Measurements from ENCODE around the gene TMEM141. TPM values are rescaled to one million over a fixed set of nuclear protein-coding genes. Genes with fewer than 3 reads are reported as not detected.

TMEM141 gene
- total and polyA plus RNA-seq, 2 donors = 81.0 TPM

- no peak overlapping the region for H3K4me3 ChIP-seq (ENCODE audit: low read length in 2 of 2)
- 96% methylated on average over 22 of the region's 22 CpGs for WGBS
- peaks cover 0 to 2% of the 10 kb centered on the region in 2 donors for H3K36me3 ChIP-seq (ENCODE audit: control insufficient read depth in 2 of 2, insufficient read depth in 2 of 2, low read length in 1 of 2)
- peaks cover 0 to 9% of the 10 kb centered on the region in 2 donors for H3K9me3 ChIP-seq (ENCODE audit: control insufficient read depth in 2 of 2, insufficient read depth in 1 of 2, low read length in 1 of 2)
- no peak overlapping the region for H3K27ac ChIP-seq (ENCODE audit: low read depth in 1 of 2, low read length in 1 of 2)
- peaks cover 0 to 26% of the 10 kb centered on the region in 2 donors for H3K27me3 ChIP-seq (ENCODE audit: control insufficient read depth in 2 of 2, insufficient read depth in 1 of 2, low read length in 1 of 2)
- H3K4me1 ChIP-seq (ENCODE audit: control insufficient read depth in 2 of 2, insufficient read depth in 2 of 2, low read length in 2 of 2) = peaks cover 25 to 42% of the 10 kb centered on the region in 2 donors
- DNase-seq (ENCODE audit: low read depth in 6 of 9, low spot score in 9 of 9) = no peak
These were observed 12.7 kb downstream of the TMEM141 start for GRCh38 chr9:136803551-136804508.

GRCh38 chr9:136804509-136805206 is 13.5 kb downstream of the TMEM141 start:
- peaks cover 2 to 3% of the 10 kb centered on the region in 2 donors for H3K36me3 ChIP-seq (ENCODE audit: control insufficient read depth in 2 of 2, insufficient read depth in 2 of 2, low read length in 1 of 2)
- peaks cover 0 to 17% of the 10 kb centered on the region in 2 donors for H3K27me3 ChIP-seq (ENCODE audit: control insufficient read depth in 2 of 2, insufficient read depth in 1 of 2, low read length in 1 of 2)
- no peak for DNase-seq (ENCODE audit: low read depth in 6 of 9, low spot score in 9 of 9)
- no peak overlapping the region for H3K27ac ChIP-seq (ENCODE audit: low read depth in 1 of 2, low read length in 1 of 2)
- WGBS = 96% methylated on average over 20 of the region's 20 CpGs
- H3K4me3 ChIP-seq (ENCODE audit: low read length in 2 of 2) = no peak overlapping the region
- H3K4me1 ChIP-seq (ENCODE audit: control insufficient read depth in 2 of 2, insufficient read depth in 2 of 2, low read length in 2 of 2) = peaks cover 24 to 42% of the 10 kb centered on the region in 2 donors
- H3K9me3 ChIP-seq (ENCODE audit: control insufficient read depth in 2 of 2, insufficient read depth in 1 of 2, low read length in 1 of 2) = peaks cover 0 to 5% of the 10 kb centered on the region in 2 donors

GRCh38 chr9:136805207-136805740 is 14.1 kb downstream of the TMEM141 start:
- Histone ChIP-seq H3K36me3 (ENCODE audit: control insufficient read depth in 2 of 2, insufficient read depth in 2 of 2, low read length in 1 of 2) (peaks cover 6 to 8% of the 10 kb centered on the region in 2 donors), H3K27ac (ENCODE audit: low read depth in 1 of 2, low read length in 1 of 2) (no peak overlapping the region), H3K9me3 (ENCODE audit: control insufficient read depth in 2 of 2, insufficient read depth in 1 of 2, low read length in 1 of 2) (peaks cover 0 to 5% of the 10 kb centered on the region in 2 donors), H3K4me1 (ENCODE audit: control insufficient read depth in 2 of 2, insufficient read depth in 2 of 2, low read length in 2 of 2) (peaks cover 24 to 41% of the 10 kb centered on the region in 2 donors), H3K4me3 (ENCODE audit: low read length in 2 of 2) (no peak overlapping the region), H3K27me3 (ENCODE audit: control insufficient read depth in 2 of 2, insufficient read depth in 1 of 2, low read length in 1 of 2) (peaks cover 0 to 13% of the 10 kb centered on the region in 2 donors)
- WGBS = 97% methylated on average over 12 of the region's 12 CpGs
- no peak for DNase-seq (ENCODE audit: low read depth in 6 of 9, low spot score in 9 of 9)

- no peak for DNase-seq (ENCODE audit: low read depth in 6 of 9, low spot score in 9 of 9)
- Histone ChIP-seq H3K36me3 (ENCODE audit: control insufficient read depth in 2 of 2, insufficient read depth in 2 of 2, low read length in 1 of 2) (peaks cover 10 to 12% of the 10 kb centered on the region in 2 donors), H3K4me3 (ENCODE audit: low read length in 2 of 2) (no peak overlapping the region), H3K4me1 (ENCODE audit: control insufficient read depth in 2 of 2, insufficient read depth in 2 of 2, low read length in 2 of 2) (peaks cover 17 to 33% of the 10 kb centered on the region in 2 donors), H3K9me3 (ENCODE audit: control insufficient read depth in 2 of 2, insufficient read depth in 1 of 2, low read length in 1 of 2) (no peaks in the 10 kb centered on the region), H3K27ac (ENCODE audit: low read depth in 1 of 2, low read length in 1 of 2) (no peak overlapping the region), H3K27me3 (ENCODE audit: control insufficient read depth in 2 of 2, insufficient read depth in 1 of 2, low read length in 1 of 2) (peaks cover 0 to 8% of the 10 kb centered on the region in 2 donors)
- WGBS = 95% methylated on average over 10 of the region's 10 CpGs
These were observed 14.9 kb downstream of the TMEM141 start for GRCh38 chr9:136806067-136806466.

- peaks cover 16 to 26% of the 10 kb centered on the region in 2 donors for H3K4me1 ChIP-seq (ENCODE audit: control insufficient read depth in 2 of 2, insufficient read depth in 2 of 2, low read length in 2 of 2)
- peaks cover 11 to 16% of the 10 kb centered on the region in 2 donors for H3K36me3 ChIP-seq (ENCODE audit: control insufficient read depth in 2 of 2, insufficient read depth in 2 of 2, low read length in 1 of 2)
- no peaks in the 10 kb centered on the region for H3K9me3 ChIP-seq (ENCODE audit: control insufficient read depth in 2 of 2, insufficient read depth in 1 of 2, low read length in 1 of 2)
- H3K27me3 ChIP-seq (ENCODE audit: control insufficient read depth in 2 of 2, insufficient read depth in 1 of 2, low read length in 1 of 2) = peaks cover 0 to 5% of the 10 kb centered on the region in 2 donors
- no peak for DNase-seq (ENCODE audit: low read depth in 6 of 9, low spot score in 9 of 9)
- 91% methylated on average over 25 of the region's 25 CpGs for WGBS
- no peak overlapping the region for H3K27ac ChIP-seq (ENCODE audit: low read depth in 1 of 2, low read length in 1 of 2)
- peak overlapping the region; percentile 74 to 94 for H3K4me3 ChIP-seq (ENCODE audit: low read length in 2 of 2)
These were observed 15.6 kb downstream of the TMEM141 start for GRCh38 chr9:136806631-136807201.

- H3K9me3 ChIP-seq (ENCODE audit: control insufficient read depth in 2 of 2, insufficient read depth in 1 of 2, low read length in 1 of 2) = no peaks in the 10 kb centered on the region
- peaks cover 16 to 26% of the 10 kb centered on the region in 2 donors for H3K4me1 ChIP-seq (ENCODE audit: control insufficient read depth in 2 of 2, insufficient read depth in 2 of 2, low read length in 2 of 2)
- DNase-seq (ENCODE audit: low read depth in 6 of 9, low spot score in 9 of 9) = peak in 6 of 9 donors; percentile 69 to 89 (median 82)
- H3K27me3 ChIP-seq (ENCODE audit: control insufficient read depth in 2 of 2, insufficient read depth in 1 of 2, low read length in 1 of 2) = peaks cover 0 to 2% of the 10 kb centered on the region in 2 donors
- H3K27ac ChIP-seq (ENCODE audit: low read depth in 1 of 2, low read length in 1 of 2) = peak within 1 kb of the TSS; percentile 83 to 91
- H3K4me3 ChIP-seq (ENCODE audit: low read length in 2 of 2) = peak within 1 kb of the TSS; percentile 77 to 94
- 1% methylated on average over 96 of the region's 96 CpGs for WGBS
- H3K36me3 ChIP-seq (ENCODE audit: control insufficient read depth in 2 of 2, insufficient read depth in 2 of 2, low read length in 1 of 2) = peaks cover 11 to 17% of the 10 kb centered on the region in 2 donors
These were observed 16.3 kb downstream of the TMEM141 start, which contains the start of gene RABL6 for GRCh38 chr9:136807281-136808074. RABL6 (plus strand) TSS chr9:136807948; CDS start chr9:136808197, 249 bp downstream.

- H3K27me3 ChIP-seq (ENCODE audit: control insufficient read depth in 2 of 2, insufficient read depth in 1 of 2, low read length in 1 of 2) = no peaks in the 10 kb centered on the region
- H3K4me3 ChIP-seq (ENCODE audit: low read length in 2 of 2) = peak overlapping the region; percentile 77 to 94
- H3K27ac ChIP-seq (ENCODE audit: low read depth in 1 of 2, low read length in 1 of 2) = peak overlapping the region in 1 of 2 donors; percentile 58
- DNase-seq (ENCODE audit: low read depth in 6 of 9, low spot score in 9 of 9) = peak in 2 of 9 donors; percentile 60 to 69
- H3K36me3 ChIP-seq (ENCODE audit: control insufficient read depth in 2 of 2, insufficient read depth in 2 of 2, low read length in 1 of 2) = peaks cover 18 to 23% of the 10 kb centered on the region in 2 donors
- no peaks in the 10 kb centered on the region for H3K9me3 ChIP-seq (ENCODE audit: control insufficient read depth in 2 of 2, insufficient read depth in 1 of 2, low read length in 1 of 2)
- H3K4me1 ChIP-seq (ENCODE audit: control insufficient read depth in 2 of 2, insufficient read depth in 2 of 2, low read length in 2 of 2) = peaks cover 16 to 26% of the 10 kb centered on the region in 2 donors
- WGBS = under 1% methylated on average over 93 of the region's 93 CpGs
These were observed 17.1 kb downstream of the TMEM141 start for GRCh38 chr9:136808075-136808805.

All from thymus (tissue), 11 donors.